GM18867 (cell line): Measurements from ENCODE around the gene PODXL.
"Not testable (repeated sequence)": the region's sequence is repeated elsewhere in the genome, so short reads cannot be mapped to it uniquely, and the experiment has no call there.

Source experiments
- ATAC-seq: cut with Tn5 transposase; IDR thresholded peaks from one replicate; pipeline ENCODE4 v1.9.1; 2021; ENCODE audit warnings: mild to moderate bottlenecking, moderate library complexity; ENCODE audit not compliant: unreplicated experiment

Gene PODXL

GRCh38 chr7:131538813-131539179 lies 17.6 kb downstream of the PODXL start:
- no peak for ATAC-seq

- ATAC-seq, result no peak
These were observed 18.2 kb downstream of the PODXL start for GRCh38 chr7:131538071-131538812.

- ATAC-seq, result no peak
These were observed 18.9 kb downstream of the PODXL start for GRCh38 chr7:131537571-131537978.

GRCh38 chr7:131536361-131536849 lies 20.0 kb downstream of the PODXL start:
- no peak for ATAC-seq

GRCh38 chr7:131533566-131534561 lies 22.6 kb downstream of the PODXL start:
- no peak for ATAC-seq

- no peak for ATAC-seq
These were observed 23.3 kb downstream of the PODXL start for GRCh38 chr7:131533151-131533559.

GRCh38 chr7:131532570-131533091 lies 23.8 kb downstream of the PODXL start:
- ATAC-seq, result no peak

GRCh38 chr7:131530137-131530536 lies 26.3 kb downstream of the PODXL start:
- no peak for ATAC-seq

GRCh38 chr7:131529617-131530016 lies 26.8 kb downstream of the PODXL start:
- ATAC-seq, result no peak

- no peak for ATAC-seq
These were observed 27.2 kb downstream of the PODXL start for GRCh38 chr7:131529179-131529578.

GRCh38 chr7:131527456-131527855 lies 29.0 kb downstream of the PODXL start:
- no peak for ATAC-seq

GRCh38 chr7:131525820-131526219 lies 30.6 kb downstream of the PODXL start:
- ATAC-seq, result no peak

- no peak for ATAC-seq
These were observed 31.7 kb downstream of the PODXL start for GRCh38 chr7:131524703-131525102.

- no peak for ATAC-seq
These were observed 32.3 kb downstream of the PODXL start for GRCh38 chr7:131524115-131524514.

GRCh38 chr7:131522325-131522930 lies 34.0 kb downstream of the PODXL start:
- peak; percentile 57 for ATAC-seq

- no peak for ATAC-seq
These were observed 34.7 kb downstream of the PODXL start for GRCh38 chr7:131521651-131522163.

GRCh38 chr7:131518626-131519025 lies 37.8 kb downstream of the PODXL start:
- no peak for ATAC-seq

- no peak for ATAC-seq
These were observed 39.1 kb downstream of the PODXL start for GRCh38 chr7:131517218-131517923.

- ATAC-seq, result not testable (repeated sequence)
These were observed 41.0 kb downstream of the PODXL start for GRCh38 chr7:131515471-131515870.
